Cardiac septum (tissue), 1 donor: ENCODE results near the gene ERICH6B. TPM values are rescaled to one million over a fixed set of nuclear protein-coding genes. Genes with fewer than 3 reads are reported as not detected.

Experiments used
- DNase-seq: peaks from one replicate; pipeline ENCODE4 v3.0.0-alpha.2; 2020; ENCODE audit warnings: low spot score
- intact Hi-C: fragments of 100-400 bp; cut with DNase I; formaldehyde crosslinking; loops from one replicate; pipeline ENCODE4 v1.14.0; 2022
- total RNA-seq: library from RNA; stranded (reverse); fragmentation: NEBNext Ultra II Directional; extraction: Animal tissue kit (Norgen Biotek cat#: 25700); gene quantifications from one replicate; pipeline ENCODE4 v1.2.1, GENCODE V29; 2021
- donor health status: DM: no; HTN: no; CAD: no.

Gene ERICH6B
- total RNA-seq, 1 donor from 2014 or later, result not detected

DNA sequence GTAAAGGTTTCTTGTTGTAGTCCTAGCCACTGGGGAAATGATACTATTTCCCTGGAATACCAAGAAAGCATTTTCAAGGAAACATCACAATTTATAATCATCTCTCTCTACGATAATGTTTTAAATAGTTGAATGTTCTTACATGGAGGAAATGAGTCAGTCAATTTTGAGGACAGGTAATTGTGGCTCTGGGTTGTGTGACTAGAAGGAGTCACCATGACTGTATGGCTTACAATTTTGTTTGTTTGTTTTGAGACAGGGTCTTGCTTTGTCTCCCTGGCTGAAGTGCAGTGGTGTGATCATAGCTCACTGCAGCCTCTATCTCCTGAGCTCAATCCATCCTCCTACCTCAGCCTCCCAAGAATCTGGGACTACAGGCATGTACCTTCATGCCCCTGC is 103.4 kb downstream of the ERICH6B start:
- DNase-seq, result no peak
- intact Hi-C loops, result loop anchor here (5.0 kb wide), 1 partner anchor 140 kb away; no protein-coding TSS in a partner anchor

- DNase-seq, result no peak
- intact Hi-C loops, result loop anchor here (5.0 kb wide), 1 partner anchor 139 kb away; no protein-coding TSS in a partner anchor
These were observed 104.0 kb downstream of the ERICH6B start for GRCh38 chr13:45511310-45512097.

DNA sequence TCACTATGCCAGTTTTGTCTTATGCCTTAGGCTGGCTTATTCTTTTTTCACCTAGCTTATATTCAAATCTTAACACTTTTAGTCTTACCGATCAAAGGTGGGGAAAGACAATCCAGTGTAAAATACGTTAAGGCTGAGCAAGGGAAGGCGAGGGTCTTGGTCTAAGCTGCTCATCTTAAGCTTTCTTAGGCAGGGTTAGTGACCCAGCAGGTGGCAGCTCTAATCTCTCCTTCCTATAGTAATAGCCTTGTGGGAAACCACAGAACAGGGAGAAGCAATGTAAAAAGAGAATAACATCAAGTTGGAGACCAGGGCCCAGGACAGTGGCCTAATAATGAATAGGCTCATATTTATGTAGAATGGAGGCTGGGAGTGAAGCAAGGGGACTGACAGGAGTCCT is 104.9 kb downstream of the ERICH6B start:
- DNase-seq, result no peak
- intact Hi-C loops, result loop anchor here (5.0 kb wide), 1 partner anchor 138 kb away; no protein-coding TSS in a partner anchor

DNA sequence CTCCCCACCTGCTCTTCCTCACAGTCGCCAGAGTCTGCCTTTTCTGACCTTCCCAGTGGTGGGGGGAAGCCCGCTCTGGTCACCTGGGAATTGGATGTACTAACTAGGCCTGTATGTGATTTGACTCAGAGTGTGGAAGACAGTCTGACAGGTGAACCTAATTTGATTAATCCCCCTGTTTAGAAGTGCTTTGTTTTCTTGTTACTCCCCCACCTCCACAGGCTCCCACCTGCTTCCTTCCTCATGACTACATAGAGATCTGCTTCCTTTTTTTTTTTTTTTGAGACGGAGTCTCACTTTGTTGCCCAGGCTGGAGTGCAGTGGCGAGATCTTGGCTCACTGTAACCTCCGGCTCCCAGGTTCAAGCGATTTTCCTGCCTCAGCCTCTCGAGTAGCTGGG is 106.8 kb downstream of the ERICH6B start:
- intact Hi-C loops, result no loop called here
- no peak for DNase-seq

DNA sequence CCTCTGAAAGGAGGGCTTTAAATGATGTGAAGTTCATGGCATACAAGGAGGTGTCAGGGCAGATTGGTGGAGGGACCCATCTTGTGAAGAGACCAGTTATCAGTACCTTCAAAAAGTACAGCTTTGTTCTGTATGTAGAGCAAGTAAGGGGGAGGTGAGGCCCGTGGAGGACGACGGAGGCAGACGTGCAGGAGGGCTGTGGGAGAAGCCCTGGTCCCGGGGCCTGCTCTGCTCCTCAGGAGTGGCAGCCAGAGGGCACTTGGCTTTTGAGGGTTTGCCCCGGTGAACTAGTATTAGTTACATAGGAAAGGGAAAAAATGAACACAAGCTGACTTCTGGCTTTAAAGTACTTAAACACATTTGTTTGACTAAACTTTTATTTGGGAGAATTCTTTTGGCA is 108.7 kb downstream of the ERICH6B start:
- intact Hi-C loops, result no loop called here

DNA sequence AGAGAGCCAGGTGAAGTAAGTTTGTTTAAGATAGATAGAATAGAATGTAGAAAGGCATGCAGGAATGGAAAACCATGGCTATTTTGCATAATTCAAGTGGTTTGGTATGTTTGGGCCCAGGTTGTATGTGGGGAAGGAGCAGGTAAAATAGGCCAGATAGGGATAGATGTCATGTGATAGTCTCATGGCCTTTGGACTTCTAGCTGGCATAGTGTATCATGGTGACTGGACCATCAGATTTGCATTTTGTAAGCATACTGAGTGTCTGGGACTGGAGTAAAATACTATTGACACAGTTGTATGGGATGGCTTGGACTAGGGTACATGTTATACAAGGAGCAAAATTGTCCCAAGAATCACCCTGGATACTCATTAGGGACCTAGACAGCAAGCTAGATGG is 111.9 kb downstream of the ERICH6B start:
- no peak for DNase-seq
- intact Hi-C loops, result no loop called here

More for the DNA sequence above, 108.7 kb downstream of the ERICH6B start:
- no peak for DNase-seq

- no peak for DNase-seq
- intact Hi-C loops, result no loop called here
These were observed 114.4 kb downstream of the ERICH6B start for GRCh38 chr13:45501175-45501526.

DNA sequence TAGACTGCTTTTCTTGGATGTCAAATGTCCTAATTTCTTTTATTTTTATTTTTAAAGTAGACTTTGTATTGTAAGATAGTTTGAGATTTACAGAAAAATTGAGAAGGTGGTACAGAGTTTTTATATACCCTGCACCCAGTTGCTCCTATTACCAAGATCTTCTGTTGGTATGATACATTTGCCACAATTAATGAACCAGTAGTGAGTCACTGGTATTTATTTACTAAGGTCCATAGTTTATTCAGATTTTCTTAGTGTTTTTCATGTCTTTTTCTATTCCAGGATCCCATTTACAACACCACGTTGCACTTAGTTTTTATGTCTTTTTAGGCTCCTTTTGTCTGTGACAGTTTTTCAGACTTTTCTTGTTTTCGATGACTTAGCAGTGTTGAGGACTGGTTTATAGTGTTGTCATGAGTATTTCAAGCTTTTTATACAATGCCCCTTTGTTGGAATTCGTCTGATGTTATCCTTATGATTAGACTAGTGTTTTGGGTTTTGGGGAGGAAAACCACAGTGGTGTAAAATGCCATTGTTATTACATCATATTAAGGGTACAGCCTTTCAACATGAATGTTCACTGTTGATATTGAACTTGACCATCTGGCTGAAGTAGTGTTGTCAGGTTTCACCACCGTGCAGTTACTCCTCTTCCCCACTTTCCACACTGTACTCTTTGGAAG is 114.9 kb downstream of the ERICH6B start:
- intact Hi-C loops, result no loop called here
- DNase-seq, result no peak

DNA sequence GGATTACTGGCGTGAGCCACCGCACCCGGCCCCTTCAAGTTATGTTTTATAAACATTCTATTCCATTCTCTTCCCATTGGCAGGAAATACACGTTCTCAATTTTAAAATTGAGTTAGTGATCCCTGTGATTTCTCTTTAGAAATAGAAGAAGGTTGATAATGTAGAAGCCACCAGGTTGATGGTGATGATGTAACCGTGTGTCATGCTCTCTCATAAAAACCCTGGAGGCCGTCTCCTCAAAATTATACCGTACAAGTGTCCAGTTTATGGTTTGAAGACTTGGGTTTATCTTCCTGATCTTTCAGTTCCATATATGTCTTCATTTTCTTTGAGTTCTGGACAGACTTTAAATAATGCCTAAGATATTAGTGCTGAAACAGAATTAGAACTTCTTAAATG is 118.6 kb downstream of the ERICH6B start:
- intact Hi-C loops, result no loop called here
- no peak for DNase-seq

GRCh38 chr13:45492538-45492937 is 123.0 kb downstream of the ERICH6B start:
- intact Hi-C loops, result no loop called here
- DNase-seq, result no peak

Other genes with a start within 250 kb of the ERICH6B start
- 83.4 TPM for gene SLC25A30, start 197.4 kb downstream of the ERICH6B start, total RNA-seq
- 16.5 TPM for gene COG3, start 150.8 kb downstream of the ERICH6B start, total RNA-seq
- gene CBY2, start 86.6 kb upstream of the ERICH6B start, total RNA-seq, result not detected
- not detected for gene SIAH3, start 236.0 kb upstream of the ERICH6B start, total RNA-seq